Liver (tissue), 9 donors: ENCODE results near the gene SIRT5. TPM values are rescaled to one million over a fixed set of nuclear protein-coding genes. Genes with fewer than 3 reads are reported as not detected.

Experiments used
- DNase-seq: peaks from one replicate; pipeline ENCODE4 v3.0.0-alpha.2; 2017; ENCODE audit warnings: low spot score
- H3K27ac ChIP-seq, 2 donors: one replicate each; pipeline ENCODE4 v1.7.0; 2013; ENCODE audit warnings: inconsistent platforms in 2 of 2, low read length in 2 of 2, control low read depth in 1 of 2, low read depth in 1 of 2, mild to moderate bottlenecking in 1 of 2
- H3K27me3 ChIP-seq, 4 donors: one replicate each; pipeline versions ENCODE4 v1.6.1 to v1.7.0; 2013; ENCODE audit warnings: low read length in 3 of 4, inconsistent platforms in 1 of 4, mild to moderate bottlenecking in 1 of 4, moderate library complexity in 1 of 4; ENCODE audit not compliant: control insufficient read depth in 4 of 4, insufficient read depth in 4 of 4
- H3K36me3 ChIP-seq, 4 donors: one replicate each; pipeline versions ENCODE4 v1.6.1 to v1.7.0; 2013; ENCODE audit warnings: low read length in 3 of 4, mild to moderate bottlenecking in 3 of 4, low read depth in 1 of 4, moderate library complexity in 1 of 4; ENCODE audit not compliant: control insufficient read depth in 4 of 4, insufficient read depth in 3 of 4
- H3K4me1 ChIP-seq, 4 donors: one replicate each; pipeline versions ENCODE4 v1.6.1 to v1.7.0; 2013; ENCODE audit warnings: low read length in 3 of 4, mild to moderate bottlenecking in 3 of 4, moderate library complexity in 1 of 4; ENCODE audit not compliant: control insufficient read depth in 4 of 4, insufficient read depth in 4 of 4
- H3K4me3 ChIP-seq, 3 donors: one replicate each; pipeline versions ENCODE4 v1.6.1 to v1.7.0; 2013; ENCODE audit warnings: low read length in 3 of 3, control low read depth in 1 of 3, low read depth in 1 of 3, mild to moderate bottlenecking in 1 of 3
- H3K9ac ChIP-seq, 2 donors: one replicate each; pipeline ENCODE4 v1.7.0; 2013; ENCODE audit warnings: low read length in 2 of 2, mild to moderate bottlenecking in 2 of 2, moderate library complexity in 2 of 2, control low read depth in 1 of 2, low read depth in 1 of 2
- H3K9me3 ChIP-seq, 4 donors: one replicate each; pipeline versions ENCODE4 v1.6.1 to v1.7.0; 2013; ENCODE audit warnings: low read length in 3 of 4; ENCODE audit not compliant: control insufficient read depth in 4 of 4
- EGR1 ChIP-seq, 2 donors: IDR thresholded peaks; 2 replicates each; pipeline ENCODE4 v1.6.1; 2016 to 2018; ENCODE audit warnings: antibody characterized with exemption in 2 of 2, low read depth in 2 of 2
- FOXA1 ChIP-seq: IDR thresholded peaks from 2 replicates; pipeline ENCODE4 v1.6.1; 2016; ENCODE audit warnings: antibody characterized with exemption
- FOXA2 ChIP-seq: IDR thresholded peaks from 2 replicates; pipeline ENCODE4 v1.6.1; 2016; ENCODE audit warnings: antibody characterized with exemption
- GABPA ChIP-seq, 2 donors: IDR thresholded peaks in 1 of 2; conservative IDR thresholded peaks in 1 of 2; 2 replicates each; pipeline ENCODE4 v1.6.1; 2016; ENCODE audit warnings: antibody characterized with exemption in 2 of 2, mild to moderate bottlenecking in 1 of 2, moderate library complexity in 1 of 2
- HNF4G ChIP-seq: IDR thresholded peaks from 2 replicates; pipeline ENCODE4 v1.6.1; 2016; ENCODE audit warnings: antibody characterized with exemption
- JUND ChIP-seq, 2 donors: IDR thresholded peaks; 2 replicates each; pipeline ENCODE4 v1.6.1; 2016; ENCODE audit warnings: antibody characterized with exemption in 2 of 2
- MAX ChIP-seq: IDR thresholded peaks from 2 replicates; pipeline ENCODE4 v1.6.1; 2016; ENCODE audit warnings: antibody characterized with exemption
- NR2F2 ChIP-seq: IDR thresholded peaks from 2 replicates; pipeline ENCODE4 v1.6.1; 2016; ENCODE audit warnings: antibody characterized with exemption
- RAD21 ChIP-seq, 2 donors: IDR thresholded peaks; 2 replicates each; pipeline ENCODE4 v1.6.1; 2016; ENCODE audit warnings: antibody characterized with exemption in 2 of 2, mild to moderate bottlenecking in 2 of 2
- REST ChIP-seq: IDR thresholded peaks from 2 replicates; pipeline ENCODE4 v1.6.1; 2016; ENCODE audit warnings: antibody characterized with exemption, mild to moderate bottlenecking
- SP1 ChIP-seq: IDR thresholded peaks from 2 replicates; pipeline ENCODE4 v1.6.1; 2018; ENCODE audit warnings: antibody characterized with exemption, mild to moderate bottlenecking
- TAF1 ChIP-seq: conservative IDR thresholded peaks from 2 replicates; pipeline ENCODE4 v1.6.1; 2016; ENCODE audit warnings: antibody characterized with exemption, mild to moderate bottlenecking
- WGBS: extraction: QIAGEN DNeasy Blood & Tissue Kit; methylation state at CpG from one replicate; pipeline ENCODE4 v1.1.7; 2013; 5-methylcytosine and 5-hydroxymethylcytosine counted together
- polyA plus RNA-seq, 2 donors: library from polyadenylated mRNA; stranded (reverse) in 1 of 2; unstranded in 1 of 2; fragments of 200-250 nt in 1 of 2; fragments of >200 nt in 1 of 2; fragmentation: Nextera tagmentation in 1 of 2; extraction: Ambion mirVana in 1 of 2; gene quantifications; one replicate each; pipeline versions ENCODE4 v1.2.1 to v1.2.3, GENCODE V29; 2013 to 2015
- total RNA-seq, 2 donors: library from RNA; depleted of rRNA; stranded (reverse); fragments of >200 nt; gene quantifications; one replicate each; pipeline ENCODE4 v1.2.3, GENCODE V29; 2014
- TF ChIP-seq, protein P1 (sequence below): fragments of 150-350 bp; IDR thresholded peaks from 2 replicates; pipeline ENCODE4 v1.5.1; 2017; ENCODE audit warnings: improper control_type of control experiment, low read depth, low read length; ENCODE audit not compliant: missing input control
- TF ChIP-seq, protein P2 (sequence below): IDR thresholded peaks from 2 replicates; pipeline ENCODE4 v1.6.1; 2016; ENCODE audit warnings: antibody characterized with exemption
- donor health status: healthy.
- donor health status: healthy.
- donor health status: healthy.
- donor health status: healthy.
- donor health status: healthy.

Gene SIRT5
- total and polyA plus RNA-seq, 4 donors, result 7.5 to 12.6 (median 8.8) TPM

DNA sequence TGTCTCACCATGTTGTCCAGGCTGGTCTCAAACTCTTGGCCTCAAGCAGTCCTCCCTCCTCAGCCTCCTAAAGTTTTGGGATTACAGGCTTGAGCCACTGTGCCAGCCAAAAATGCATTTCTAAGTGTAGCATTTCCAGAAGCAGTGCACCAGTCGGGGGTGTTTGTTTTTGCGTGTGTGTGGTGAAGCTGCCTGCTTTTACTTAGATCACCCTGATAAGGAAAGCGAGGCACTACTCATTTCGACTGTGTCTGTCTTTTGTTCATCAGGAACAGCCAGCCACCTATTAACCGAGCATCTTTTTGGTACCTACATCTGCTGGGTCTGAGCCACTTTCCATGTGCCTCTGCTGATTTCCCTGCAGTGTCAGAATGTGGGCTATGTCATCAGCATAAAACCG lies 18.7 kb downstream of the SIRT5 start:
- 95% methylated on average over 6 of the region's 6 CpGs for WGBS
- no peak overlapping the region for H3K4me3 ChIP-seq
- no peak for DNase-seq
- H3K27ac ChIP-seq, result no peak overlapping the region
- H3K4me1 ChIP-seq, result peaks cover 0 to 4% (median 2%) of the 10 kb centered on the region in 4 donors
- H3K9ac ChIP-seq, result no peak overlapping the region
- peaks cover 0 to 53% (median 49%) of the 10 kb centered on the region in 4 donors for H3K36me3 ChIP-seq
- no peaks in the 10 kb centered on the region for H3K9me3 ChIP-seq
- no peak for TF ChIP-seq FOXA1
- TF ChIP-seq, protein P1, sequence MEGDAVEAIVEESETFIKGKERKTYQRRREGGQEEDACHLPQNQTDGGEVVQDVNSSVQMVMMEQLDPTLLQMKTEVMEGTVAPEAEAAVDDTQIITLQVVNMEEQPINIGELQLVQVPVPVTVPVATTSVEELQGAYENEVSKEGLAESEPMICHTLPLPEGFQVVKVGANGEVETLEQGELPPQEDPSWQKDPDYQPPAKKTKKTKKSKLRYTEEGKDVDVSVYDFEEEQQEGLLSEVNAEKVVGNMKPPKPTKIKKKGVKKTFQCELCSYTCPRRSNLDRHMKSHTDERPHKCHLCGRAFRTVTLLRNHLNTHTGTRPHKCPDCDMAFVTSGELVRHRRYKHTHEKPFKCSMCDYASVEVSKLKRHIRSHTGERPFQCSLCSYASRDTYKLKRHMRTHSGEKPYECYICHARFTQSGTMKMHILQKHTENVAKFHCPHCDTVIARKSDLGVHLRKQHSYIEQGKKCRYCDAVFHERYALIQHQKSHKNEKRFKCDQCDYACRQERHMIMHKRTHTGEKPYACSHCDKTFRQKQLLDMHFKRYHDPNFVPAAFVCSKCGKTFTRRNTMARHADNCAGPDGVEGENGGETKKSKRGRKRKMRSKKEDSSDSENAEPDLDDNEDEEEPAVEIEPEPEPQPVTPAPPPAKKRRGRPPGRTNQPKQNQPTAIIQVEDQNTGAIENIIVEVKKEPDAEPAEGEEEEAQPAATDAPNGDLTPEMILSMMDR, result no peak
- no peaks in the 10 kb centered on the region for H3K27me3 ChIP-seq

GRCh38 chr6:13593720-13594119 lies 19.3 kb downstream of the SIRT5 start:
- H3K27me3 ChIP-seq, result no peaks in the 10 kb centered on the region
- H3K36me3 ChIP-seq, result peaks cover 0 to 54% (median 48%) of the 10 kb centered on the region in 4 donors
- no peak overlapping the region for H3K4me3 ChIP-seq
- DNase-seq, result no peak
- H3K9ac ChIP-seq, result no peak overlapping the region
- TF ChIP-seq, protein P2, sequence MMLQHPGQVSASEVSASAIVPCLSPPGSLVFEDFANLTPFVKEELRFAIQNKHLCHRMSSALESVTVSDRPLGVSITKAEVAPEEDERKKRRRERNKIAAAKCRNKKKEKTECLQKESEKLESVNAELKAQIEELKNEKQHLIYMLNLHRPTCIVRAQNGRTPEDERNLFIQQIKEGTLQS, result no peak
- TF ChIP-seq MAX (no peak), NR2F2 (no peak), REST (no peak), FOXA2 (no peak), RAD21 (IDR thresholded peaks at IDR 0.05) (no peak), GABPA (IDR thresholded peaks at IDR 0.05 in 1 of 2, conservative IDR thresholded peaks at IDR 0.05 in 1 of 2) (no peak), JUND (IDR thresholded peaks at IDR 0.05) (no peak), HNF4G (no peak), TAF1 (no peak), EGR1 (IDR thresholded peaks at IDR 0.05; ENCODE audit: low read depth in 2 of 2) (no peak)
- H3K4me1 ChIP-seq, result no peaks in the 10 kb centered on the region
- no peaks in the 10 kb centered on the region for H3K9me3 ChIP-seq
- no peak overlapping the region for H3K27ac ChIP-seq
- 95% methylated on average over 6 of the region's 6 CpGs for WGBS

DNA sequence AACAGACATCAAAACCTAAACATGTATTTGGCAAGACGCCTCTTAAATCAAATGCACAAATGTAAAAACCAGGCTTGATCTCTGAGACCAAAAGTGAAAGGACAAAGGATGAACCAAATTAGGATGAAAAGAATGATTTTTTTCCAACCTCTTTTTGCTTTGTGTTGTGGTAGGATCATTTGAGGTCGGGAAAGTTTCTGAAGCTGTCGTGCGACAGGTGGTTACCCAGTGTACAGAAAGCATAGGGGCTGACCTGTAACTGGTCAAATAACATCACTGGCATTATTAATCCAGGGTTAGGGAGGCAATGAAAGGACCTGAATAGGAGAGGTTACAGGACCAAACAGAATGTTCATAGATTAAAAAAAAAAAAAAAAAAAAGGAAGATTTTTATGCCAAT lies 22.7 kb downstream of the SIRT5 start:
- TF ChIP-seq SP1 (no peak), EGR1 (IDR thresholded peaks at IDR 0.05; ENCODE audit: low read depth in 2 of 2) (no peak), GABPA (IDR thresholded peaks at IDR 0.05 in 1 of 2, conservative IDR thresholded peaks at IDR 0.05 in 1 of 2) (no peak), FOXA1 (no peak)
- TF ChIP-seq, protein P2, result no peak
- TF ChIP-seq, protein P1, result no peak
- no peaks in the 10 kb centered on the region for H3K4me1 ChIP-seq
- H3K27ac ChIP-seq, result no peak overlapping the region
- WGBS, result 98% methylated on average over 4 of the region's 4 CpGs
- no peak overlapping the region for H3K9ac ChIP-seq
- H3K36me3 ChIP-seq, result peaks cover 0 to 74% (median 57%) of the 10 kb centered on the region in 4 donors
- no peaks in the 10 kb centered on the region for H3K27me3 ChIP-seq
- no peak overlapping the region for H3K4me3 ChIP-seq
- no peaks in the 10 kb centered on the region for H3K9me3 ChIP-seq
- no peak for DNase-seq
